ENCODE data around the gene UGT2B7.
A peak's percentile ranks its signal among the peaks of the same experiment; 100 is the strongest.
"Not testable (repeated sequence)": the region's sequence is repeated elsewhere in the genome, so short reads cannot be mapped to it uniquely, and the experiment has no call there.

Gene UGT2B7

DNA sequence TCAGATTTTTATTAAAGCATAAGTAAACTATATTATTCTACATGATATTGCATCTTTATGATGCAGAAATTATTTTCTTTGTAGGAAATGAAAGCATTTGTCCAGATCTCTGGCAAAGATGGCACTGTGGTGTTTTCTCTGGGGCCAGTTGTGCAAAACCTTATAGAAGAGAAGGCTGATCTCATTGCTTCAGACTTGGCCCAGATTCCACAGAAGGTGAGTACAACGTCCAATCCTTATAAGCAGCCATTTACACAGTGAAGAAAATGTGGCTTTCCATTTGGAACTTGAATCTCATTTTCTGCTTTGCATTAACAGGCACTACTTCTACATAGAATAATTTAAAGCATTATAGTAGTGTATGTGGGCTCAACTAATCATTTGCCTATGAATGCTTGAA is 6.9 kb upstream of the UGT2B7 start:
- DNase-seq: no peak

DNA sequence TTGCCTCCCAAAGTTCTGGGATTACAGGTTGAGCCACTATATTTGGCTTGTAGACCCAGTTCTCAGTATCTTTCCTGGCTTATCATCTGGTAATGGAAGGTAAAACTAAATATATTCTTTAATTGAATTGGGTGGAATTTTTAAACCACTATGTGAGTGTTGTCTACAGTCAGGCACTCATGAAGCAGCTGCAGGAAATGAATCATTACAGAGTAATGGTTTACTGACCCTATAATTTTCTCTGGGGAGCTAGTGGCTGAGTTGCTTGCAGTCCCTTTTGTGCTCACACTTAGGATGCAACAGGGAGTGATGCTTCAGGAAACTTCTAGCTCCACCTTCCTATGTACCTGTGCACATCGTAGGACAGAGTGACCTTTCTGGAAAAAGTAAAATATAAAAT is 4.1 kb upstream of the UGT2B7 start:
- DNase-seq: no peak

DNA sequence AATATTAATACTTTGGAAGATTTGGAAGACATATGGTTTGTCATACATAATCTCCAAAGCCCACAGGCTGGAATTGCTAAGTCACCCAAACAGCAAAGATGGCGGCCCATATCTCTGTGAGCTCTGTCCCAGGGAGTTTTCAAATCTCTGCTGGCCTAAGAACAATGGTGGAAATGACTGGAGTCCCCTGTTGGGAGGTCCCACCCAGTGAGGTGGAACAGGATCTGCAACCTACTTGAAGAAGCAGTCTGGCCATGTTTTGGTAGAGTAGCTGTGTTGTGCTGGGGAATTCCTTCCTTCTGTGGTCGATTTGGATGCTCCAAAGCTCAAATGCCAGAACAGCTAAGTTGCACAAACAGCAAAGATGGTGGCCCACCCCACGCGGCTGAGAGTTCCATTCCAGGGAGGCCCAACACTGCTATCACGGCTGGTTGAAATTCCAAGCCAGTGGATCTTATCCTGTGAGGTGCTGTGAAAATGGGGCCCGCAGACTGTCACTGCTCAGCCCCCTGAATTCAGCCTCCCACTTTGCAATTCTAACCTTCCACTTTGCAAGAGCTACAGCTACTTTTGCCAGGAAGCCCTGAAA is 3.2 kb upstream of the UGT2B7 start:
- no peak for DNase-seq

DNA sequence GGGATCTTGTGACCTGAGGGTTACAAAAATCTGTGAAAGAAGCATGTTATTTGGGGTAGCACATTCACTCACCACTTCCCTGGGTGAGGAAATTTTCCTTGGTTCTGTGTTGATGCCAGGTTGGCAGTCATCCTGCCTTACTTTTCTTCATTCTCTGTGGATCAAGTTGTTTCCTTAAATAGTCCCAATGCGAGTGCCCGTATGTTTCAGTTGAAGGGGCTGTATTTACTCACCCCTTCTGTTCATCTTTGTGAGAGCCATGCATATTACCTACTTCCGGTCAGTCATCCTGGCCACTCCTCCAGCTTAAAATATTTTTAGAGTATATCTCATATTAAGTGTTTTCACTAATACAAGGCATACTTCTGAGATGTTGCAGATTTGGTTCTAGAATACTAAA is 2.6 kb upstream of the UGT2B7 start:
- DNase-seq: no peak

DNA sequence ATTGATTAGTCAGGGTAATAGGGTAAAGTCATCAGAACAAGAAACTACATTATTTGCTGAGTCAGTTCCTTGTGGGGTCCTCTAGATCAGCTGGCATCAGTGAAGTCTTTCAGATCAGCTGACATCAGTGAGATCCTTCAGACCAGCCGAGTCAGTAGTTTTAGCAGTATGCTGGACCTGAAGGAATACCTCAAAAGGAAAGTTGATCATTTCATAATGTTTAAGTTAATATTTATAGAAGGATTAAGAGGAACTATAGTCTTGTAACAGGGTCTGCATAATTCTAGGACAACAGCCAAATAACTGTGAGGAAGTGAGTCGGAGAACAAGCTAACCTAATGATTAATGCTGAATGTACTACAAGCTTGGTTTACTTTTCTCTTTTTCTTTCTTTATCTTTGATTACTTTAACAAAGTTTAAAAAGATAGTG is 958 bp upstream of the UGT2B7 start:
- peak; percentile 23 for DNase-seq

DNA sequence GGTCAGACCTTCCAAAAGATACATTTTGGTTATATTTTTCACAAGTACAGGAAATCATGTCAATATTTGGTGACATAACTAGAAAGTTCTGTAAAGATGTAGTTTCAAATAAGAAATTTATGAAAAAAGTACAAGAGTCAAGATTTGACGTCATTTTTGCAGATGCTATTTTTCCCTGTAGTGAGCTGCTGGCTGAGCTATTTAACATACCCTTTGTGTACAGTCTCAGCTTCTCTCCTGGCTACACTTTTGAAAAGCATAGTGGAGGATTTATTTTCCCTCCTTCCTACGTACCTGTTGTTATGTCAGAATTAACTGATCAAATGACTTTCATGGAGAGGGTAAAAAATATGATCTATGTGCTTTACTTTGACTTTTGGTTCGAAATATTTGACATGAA is 536 bp downstream of the UGT2B7 start:
- DNase-seq: no peak

DNA sequence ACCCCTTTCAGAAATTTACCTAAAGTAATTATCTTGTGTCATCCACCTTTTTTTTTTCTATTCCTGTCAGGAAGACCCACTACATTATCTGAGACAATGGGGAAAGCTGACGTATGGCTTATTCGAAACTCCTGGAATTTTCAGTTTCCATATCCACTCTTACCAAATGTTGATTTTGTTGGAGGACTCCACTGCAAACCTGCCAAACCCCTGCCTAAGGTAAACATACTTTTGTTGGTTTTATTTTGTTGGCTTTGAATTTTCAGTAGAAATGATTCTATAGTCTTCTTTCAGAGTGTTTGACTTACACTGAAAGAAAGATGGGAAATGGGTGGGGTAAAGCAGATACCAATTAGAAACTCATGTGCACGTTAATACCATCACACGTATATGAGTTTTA is 2.2 kb downstream of the UGT2B7 start:
- DNase-seq: no peak

DNA sequence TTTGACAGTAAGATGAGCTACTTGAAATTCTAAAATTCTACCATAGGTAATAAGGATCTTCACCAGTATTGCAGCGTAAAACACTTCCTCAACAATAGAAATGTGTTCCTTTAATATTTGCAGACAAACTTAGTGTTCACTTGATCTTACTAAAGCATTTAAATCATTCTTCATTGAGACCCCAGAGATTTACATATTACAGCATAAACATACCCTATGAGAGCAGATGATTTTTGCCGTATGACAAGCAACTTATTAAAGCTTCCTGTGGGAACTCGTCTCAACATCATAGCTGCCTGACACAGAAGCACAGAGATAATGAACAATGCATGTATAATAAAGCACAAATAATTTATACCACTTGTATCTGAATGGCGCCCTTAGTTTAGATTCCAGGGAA is 3.6 kb downstream of the UGT2B7 start:
- DNase-seq: no peak

DNA sequence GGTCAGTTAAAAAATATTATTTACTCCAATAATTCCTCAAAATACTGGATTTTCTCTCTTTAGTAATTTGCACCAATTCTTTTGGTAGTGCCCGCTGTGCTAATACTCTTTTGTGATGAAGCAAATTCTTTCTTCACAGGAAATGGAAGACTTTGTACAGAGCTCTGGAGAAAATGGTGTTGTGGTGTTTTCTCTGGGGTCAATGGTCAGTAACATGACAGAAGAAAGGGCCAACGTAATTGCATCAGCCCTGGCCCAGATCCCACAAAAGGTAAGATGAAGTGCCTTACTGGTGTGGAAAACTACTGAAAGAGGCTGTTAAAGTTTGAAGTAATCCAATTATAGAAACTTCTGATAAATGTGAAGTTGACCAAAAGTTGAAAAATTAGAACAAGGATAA is 6.4 kb downstream of the UGT2B7 start:
- not testable (repeated sequence) for DNase-seq

DNA sequence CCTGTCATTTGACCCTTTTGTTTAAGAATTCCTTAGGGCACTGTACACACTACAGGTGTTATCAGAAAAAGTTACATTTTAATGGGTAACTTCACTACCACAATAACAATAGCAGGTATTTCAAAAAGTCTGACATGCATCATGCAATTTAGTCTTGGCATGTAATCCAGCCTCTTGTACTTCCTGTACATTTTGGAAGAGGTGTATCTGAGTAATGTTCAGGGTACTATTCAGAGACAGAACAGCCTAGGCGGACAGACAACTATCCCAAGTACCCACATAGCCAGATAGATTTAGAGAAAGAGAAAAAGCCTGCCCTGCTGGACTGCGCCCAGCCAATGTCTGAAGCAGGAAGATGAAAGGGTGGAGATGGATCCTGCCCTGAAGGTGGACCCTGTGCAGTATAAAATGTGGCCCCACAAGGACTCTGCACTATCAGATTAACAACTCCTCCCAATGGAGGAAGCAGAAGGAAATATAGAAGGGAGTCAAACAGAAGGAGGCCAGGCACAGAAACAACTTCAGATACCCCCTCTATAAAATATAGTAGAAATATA is 8.5 kb downstream of the UGT2B7 start:
- no peak for DNase-seq

DNA sequence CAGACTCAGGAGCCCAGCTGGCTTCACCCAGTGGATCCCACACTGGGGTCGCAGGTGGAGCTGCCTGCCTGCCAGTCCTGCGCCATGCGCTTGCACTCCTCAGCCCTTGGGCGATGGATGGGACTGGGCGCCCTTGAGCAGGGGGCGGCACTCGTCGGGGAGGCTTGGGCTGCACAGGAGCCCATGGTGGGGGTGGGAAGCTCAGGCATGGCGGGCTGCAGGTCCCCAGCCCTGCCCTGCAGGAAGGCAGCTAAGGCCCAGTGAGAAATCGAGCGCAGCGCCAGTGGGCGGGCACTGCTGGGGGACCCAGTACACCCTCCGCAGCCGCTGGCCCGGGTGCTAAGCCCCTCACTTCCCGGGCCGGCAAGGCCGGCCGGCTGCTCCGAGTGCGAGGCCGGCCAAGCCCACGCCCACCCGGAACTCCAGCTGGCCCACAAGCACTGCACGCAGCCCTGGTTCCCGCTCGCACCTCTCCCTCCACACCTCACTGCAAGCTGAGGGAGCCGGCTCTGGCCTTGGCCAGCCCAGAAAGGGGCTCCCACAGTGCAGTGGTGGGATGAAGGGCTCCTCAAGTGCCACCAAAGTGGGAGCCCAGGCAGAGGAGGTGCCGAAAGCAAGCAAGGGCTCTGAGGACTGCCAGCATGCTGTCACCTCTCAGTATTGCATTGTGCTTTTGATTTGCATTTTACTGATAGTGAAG is 19.0 kb downstream of the UGT2B7 start:
- not testable (repeated sequence) for DNase-seq

DNA sequence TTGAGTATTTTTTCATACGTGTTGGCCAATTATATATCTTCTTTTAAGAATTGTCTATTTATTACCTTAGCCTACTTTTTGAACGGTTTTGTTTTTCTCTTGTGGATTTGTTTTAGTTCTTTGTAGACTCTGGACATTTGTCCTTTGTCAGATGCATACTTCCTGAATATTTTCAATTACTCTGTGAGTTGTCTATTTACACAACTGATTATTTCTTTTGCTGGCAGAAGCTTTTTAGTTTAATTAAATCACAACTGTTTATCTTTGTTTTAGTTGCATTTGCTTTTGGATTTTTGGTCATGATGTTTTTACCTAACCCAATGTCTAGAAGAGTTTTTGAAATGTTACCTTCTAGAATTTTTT is 19.6 kb downstream of the UGT2B7 start:
- DNase-seq: no peak

DNA sequence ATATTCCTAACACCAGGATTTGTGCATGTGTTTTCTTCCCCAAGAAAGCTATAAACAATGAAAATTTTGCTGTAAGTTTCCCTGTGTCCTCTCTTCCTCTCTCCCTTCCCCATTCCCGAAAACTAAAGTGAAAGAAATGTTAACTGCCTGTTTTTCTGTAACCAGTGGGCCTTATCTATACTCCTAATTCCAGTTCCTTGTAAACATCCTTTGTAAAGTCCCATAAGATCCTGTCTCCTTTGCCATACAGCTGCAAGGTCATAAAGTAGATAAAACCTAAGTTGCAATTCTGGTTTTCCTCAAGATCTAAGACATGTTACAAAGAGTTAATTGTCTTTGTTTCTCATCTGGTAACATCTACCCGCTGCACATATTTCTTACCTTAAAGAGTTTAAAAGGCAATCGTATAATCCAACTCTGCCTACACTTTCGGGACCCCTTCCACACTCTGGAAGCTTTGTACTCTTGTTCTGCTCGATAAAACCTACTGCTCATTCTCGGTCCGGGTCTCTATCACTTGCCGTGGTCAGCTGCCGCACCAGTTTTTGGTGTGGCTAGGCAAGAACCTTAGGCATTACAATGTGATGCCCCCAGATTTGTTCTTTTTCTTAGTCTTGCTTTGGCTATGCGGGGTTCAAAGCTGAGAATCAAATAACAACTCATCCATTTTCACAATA is 20.5 kb downstream of the UGT2B7 start:
- no peak for DNase-seq

DNA sequence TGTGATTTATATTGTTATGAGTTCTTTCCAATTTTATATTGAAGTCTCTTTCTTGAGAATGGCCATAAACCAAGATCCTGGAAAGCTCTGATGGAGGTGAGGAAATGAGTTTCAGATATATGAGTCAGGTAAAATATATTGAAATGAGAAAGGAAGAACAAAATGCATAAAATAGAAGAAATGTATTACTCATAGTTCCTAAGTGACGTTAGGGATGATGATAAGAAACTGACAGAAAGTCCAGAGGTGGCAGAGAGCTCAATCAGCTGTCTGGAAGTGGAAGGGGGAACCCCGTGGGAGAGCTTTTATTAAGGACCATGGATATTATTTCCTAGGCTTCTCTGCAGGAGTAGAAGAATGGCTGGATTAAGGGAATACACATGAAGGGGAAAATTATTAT is 24.6 kb downstream of the UGT2B7 start:
- DNase-seq: no peak

DNA sequence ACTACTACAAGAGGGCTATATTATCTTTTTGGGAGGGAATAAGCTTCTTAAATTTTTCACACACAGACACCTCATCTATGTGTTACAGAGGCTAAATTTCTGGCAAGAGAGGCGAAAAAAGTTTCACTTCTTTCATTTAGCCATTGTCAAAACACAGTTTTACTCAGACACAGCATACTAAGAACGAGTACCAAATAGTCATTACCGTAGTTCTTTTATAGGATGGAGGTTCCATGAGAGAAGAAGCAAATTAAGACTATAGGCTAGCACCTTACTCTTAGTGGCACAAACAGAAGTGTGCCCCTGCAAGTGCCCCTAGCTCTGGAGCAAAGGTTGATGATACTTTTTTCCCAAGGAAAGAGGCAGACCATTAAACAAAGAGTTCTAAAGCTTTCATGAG is 26.2 kb downstream of the UGT2B7 start:
- no peak for DNase-seq

DNA sequence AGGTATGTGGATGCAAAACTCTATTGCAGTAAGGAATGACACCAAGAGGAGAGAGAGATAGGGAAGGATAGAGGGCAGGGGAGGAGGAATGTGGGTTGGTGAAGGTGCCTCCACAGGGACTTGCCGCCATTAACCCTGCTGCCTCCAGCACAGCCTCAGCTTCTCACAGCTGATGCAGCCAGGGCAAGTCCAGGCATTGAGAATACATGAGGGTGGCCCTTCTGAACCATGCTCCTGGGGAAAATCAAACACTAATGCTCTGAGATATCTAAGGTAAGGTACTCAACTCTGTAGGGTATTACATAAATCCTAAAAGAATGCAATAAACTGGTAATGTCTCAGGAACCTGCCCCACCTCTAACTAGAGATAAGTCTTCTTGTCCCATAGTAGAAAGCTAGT is 28.7 kb downstream of the UGT2B7 start:
- no peak for DNase-seq

DNA sequence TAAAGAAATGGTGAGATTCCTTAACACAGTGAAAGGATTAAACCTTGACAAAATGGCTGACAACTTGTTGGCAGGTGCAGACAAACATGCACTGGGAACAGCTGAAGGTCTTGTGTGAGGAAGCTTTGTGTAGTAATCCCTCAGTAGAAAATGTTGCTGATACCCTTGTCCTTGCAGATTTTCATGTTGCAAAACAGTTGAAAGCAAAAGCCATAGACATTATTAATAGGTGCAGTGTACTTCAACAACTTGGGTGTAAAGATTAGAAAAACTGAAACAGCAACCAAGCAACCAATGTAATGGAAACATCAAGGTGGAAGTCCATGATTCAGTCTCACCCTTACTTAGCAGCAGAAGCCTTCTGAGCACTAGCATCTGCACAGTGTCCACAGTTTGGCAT is 29.8 kb downstream of the UGT2B7 start:
- DNase-seq: no peak

DNA sequence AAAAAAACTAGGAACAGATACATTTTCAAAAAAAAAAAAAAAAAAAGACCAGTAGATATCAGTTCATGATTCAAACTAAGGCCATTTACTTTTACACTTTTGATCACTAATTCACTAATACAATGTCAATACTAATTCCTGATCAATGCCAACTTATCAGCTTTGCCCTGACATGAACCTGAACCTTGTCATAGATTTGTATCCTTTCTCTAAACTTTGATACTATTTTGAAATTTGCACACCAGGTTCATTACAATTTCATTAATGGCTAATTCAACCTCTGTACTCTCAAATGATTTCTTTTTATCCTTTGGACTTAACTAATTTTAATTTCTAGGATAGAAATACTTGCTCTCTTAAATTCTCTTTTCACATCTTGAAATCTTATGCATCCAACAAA is 37.7 kb downstream of the UGT2B7 start:
- DNase-seq: no peak

DNA sequence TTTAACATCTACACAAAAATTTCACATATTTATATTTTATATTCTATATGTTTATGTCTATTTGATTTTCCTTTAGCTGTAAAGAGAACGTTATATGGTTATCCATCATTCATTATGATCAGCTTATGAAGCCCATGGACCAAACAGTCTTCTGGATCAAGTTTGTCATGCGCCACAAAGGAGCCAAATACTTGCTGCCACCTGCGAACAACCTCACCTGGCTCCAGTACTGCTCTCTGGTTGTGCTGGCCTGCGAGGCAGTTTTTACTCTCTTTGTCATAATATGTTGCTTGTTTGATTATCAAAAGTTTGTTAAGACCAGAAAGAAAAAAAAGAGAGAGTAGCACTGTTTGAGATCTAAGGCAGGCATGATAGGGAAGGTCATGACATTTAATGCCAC is 38.2 kb downstream of the UGT2B7 start:
- no peak for DNase-seq

DNA sequence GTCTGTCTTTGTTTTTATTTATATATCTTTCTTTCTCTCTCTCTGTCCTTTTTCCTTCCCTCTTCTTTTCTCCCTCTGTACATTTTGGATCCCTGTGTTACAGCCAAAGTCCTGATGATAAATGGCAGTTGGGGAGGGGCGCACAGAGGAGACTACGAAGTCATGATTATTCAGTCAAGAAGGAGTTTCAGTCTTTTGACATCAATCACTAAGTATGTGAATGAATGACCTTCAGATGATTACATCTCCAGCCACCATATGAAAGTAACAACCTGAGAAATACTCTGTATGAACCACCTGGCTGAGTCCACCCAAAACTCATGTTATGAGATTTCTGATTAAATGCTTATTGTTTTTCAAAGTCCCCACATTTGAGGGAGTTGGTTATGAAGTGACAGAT is 45.0 kb downstream of the UGT2B7 start:
- no peak for DNase-seq

DNA sequence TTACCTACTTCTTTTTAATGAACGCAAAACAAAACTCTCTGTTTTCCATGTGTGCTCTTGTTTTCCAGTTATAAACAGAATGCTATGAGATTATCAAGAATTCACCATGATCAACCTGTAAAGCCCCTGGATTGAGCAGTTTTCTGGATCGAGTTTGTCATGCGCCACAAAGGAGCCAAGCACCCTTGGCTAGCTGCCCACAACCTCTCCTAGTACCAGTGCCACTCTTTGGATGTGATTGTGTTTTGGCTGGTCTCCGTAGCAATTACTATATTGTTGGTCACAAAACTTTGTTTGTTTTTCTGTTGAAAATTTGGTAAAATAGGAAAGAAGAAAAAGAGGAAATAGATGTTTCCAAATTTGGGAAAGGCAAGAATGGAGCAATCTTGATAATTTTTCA is 51.1 kb downstream of the UGT2B7 start:
- no peak for DNase-seq

DNA sequence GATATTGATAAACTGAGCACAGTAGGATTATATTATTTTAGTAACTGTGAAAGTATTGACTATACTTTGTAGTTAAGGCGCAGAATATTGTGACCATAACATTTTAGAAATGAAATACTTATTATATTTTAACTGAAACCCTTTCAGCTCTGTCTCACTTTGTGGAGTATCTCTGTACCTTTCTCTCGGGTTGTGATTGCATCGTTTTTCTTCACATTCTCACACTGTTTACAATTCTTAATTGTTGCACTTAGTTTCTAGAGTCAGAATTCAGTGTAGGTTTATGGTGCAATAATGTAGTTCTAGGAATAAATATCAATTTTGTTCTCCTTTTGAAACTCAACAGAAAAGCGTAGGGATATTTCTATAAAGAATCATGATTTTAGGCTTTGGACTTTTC is 57.7 kb downstream of the UGT2B7 start:
- DNase-seq: no peak

DNA sequence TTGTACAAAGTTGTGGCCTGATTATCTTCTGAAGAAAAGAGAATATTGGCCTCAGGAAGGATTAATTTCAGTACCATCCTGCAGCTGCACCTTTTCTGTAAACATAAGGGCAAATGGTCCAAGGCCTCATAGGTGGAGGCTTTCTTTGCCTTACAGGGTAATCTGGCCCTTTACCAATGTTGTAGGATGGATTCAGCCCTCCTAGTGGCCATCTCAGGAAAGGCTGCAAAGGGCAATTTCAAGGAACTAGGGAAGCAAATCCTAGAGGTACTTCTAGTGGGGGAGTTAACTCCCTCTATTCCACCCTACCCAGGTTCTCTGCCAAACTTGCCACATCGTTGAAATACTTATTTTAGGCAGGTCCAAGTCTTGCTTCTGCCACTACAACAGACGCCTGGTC is 60.6 kb downstream of the UGT2B7 start:
- no peak for DNase-seq
